Measurements from ENCODE around the gene RRBP1.
"Not testable (repeated sequence)": the region's sequence is repeated elsewhere in the genome, so short reads cannot be mapped to it uniquely, and the experiment has no call there.

RRBP1 gene

DNA sequence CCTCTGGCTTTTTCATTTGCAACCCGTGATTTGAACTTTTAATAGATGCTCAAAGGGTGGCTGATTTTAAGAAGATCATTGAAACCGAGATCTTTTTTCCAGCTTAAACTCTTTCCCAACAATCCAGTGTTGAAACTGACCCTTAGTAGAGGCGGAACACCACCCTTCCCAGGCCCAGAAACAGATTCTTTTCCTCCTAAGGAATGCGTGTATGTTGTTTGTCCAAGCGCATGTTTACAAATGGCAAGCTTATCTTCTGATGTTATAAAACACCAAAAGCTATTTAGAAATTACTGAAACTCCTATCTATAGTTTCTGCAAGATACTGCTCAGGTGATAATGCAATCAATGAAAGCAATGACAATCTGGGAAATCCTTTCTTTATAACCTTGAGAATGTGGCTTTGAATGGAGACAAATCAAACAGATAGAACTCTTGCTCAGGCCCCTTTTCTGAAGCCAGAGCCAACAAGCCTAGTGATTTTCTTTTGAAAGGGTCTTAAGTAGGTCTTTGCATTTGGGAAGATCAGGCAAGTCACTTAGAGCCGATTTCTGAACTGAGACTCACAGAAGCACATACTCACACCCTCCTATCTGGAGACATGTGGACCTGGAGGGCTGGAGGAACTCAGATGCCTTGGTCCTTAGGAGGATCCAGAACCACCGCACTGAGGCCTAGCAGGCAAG lies 26.8 kb upstream of the RRBP1 start:
- no peak for DNase-seq (ENCODE audit: low spot score)

GRCh38 chr20:17707951-17708350 lies 25.9 kb upstream of the RRBP1 start:
- not testable (repeated sequence) for DNase-seq (ENCODE audit: low spot score)

GRCh38 chr20:17706632-17707031 lies 24.6 kb upstream of the RRBP1 start:
- DNase-seq (ENCODE audit: low spot score): no peak

DNA sequence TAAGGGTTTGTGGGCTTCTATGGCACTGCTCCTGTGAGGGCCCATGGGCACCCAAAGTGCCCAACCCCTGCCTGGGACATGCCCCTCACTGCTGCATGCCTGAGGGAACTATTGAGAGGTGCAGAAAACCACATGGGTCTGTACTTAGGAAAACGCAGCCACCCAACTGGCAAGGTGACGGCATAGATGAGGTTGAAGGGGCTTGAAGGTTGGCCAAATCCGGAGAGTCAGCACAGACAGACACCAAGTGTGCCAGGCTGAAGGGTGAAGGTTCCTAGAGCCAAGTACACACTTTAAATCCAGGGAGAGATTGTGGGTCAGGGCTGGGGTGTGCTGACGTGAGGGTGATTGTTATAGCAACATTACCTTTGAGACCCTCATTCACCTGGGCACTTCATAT lies 23.9 kb upstream of the RRBP1 start:
- no peak for DNase-seq (ENCODE audit: low spot score)

DNA sequence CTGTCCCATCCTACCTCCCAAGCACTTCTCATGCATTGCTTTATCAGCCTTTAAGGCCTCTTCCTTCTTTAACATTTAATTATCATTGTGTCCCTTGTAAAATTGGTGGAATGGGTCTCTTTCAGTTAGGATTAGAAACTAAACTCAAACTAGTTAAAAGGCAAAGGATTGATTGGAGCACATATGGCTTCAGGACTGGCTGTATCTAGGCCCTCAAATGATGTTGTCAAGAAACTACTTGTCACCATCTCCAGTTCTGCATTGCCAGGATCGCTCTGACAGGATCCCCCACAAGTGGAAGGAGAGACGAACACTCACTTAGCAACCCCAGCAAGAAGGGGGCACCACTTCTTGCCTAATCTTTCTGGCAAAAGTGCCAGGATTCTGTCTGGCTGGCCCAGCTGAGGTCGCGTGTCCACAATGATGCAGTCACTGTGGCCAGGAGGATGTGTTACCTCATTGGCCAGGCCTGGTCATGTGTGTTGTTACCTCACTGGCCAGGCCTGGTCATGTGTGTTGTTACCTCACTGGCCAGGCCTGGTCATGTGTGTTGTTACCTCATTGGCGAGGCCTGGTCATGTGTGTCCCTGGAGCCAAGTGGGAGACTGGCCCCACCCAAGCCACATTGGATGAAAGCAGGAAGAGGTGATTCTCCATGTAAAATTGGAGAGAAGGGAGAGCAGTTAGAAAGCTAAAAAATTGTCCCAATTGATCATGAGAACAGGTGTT lies 22.7 kb upstream of the RRBP1 start:
- no peak for DNase-seq (ENCODE audit: low spot score)

DNA sequence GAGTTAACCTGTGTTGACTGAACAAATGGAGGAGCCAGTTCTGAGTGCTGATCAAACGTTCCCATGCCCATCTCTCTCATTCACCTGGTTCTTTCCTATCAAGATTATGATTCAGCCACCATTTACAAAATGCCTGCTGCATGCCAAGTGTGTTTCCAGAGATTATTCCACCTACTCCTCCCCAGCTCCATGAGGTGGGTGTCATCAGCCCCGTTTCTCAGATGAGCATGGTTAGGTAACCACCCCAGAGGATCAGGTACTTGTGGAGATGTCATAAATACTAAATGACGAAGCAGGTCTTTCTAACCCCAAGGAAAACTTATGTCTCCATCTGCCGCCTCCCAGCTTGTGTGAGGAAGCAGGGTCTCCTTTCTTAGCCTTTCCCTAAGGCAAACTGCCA lies 19.8 kb upstream of the RRBP1 start:
- no peak for DNase-seq (ENCODE audit: low spot score)

- no peak for DNase-seq (ENCODE audit: low spot score)
These were observed 18.6 kb upstream of the RRBP1 start for GRCh38 chr20:17700637-17701036.

DNA sequence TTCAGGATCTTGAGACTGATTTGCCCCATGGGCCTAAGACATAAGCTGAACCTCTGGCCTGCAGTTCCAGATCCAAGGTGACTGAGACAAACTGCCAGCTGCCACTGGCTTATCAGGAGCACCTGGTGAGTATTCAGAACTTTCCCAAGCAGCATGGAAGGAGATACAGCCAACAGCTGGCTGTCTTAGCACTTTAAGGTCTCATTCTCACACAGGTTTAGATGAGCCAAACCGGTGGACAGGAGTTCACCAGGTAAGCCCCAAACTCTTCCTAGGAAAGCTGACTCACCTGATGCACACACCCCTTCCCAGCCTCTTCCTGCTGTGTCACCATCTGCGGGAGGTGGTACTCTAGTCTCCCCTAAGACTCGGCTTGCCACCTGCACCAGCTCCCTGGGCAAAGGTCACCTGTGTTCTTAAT lies 17.9 kb upstream of the RRBP1 start, which contains the start of gene BANF2:
Gene BANF2 (plus strand): TSS at position 36 of the 421 bp plus-strand sequence. CDS start 25,060 bp downstream, outside the sequence.
- DNase-seq (ENCODE audit: low spot score): no peak

DNA sequence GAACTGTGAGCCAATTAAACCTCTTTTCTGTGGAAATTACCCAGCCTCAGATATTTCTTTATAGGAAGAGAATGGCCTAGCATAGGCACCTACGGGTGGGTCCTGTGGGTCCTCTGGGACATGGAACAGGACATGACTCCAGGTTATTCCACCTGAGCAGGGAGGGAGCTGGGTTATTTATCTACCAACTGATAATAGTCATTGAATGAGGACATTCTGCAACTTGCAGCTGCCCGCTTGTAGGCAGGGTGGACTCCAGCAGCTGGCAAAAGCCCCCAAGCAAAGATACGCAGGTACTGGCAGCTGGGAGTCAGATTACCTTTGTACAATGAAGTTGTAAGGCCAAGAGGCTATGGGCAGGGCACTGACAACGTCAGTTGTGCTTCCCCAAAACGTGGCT lies 16.3 kb upstream of the RRBP1 start:
- DNase-seq (ENCODE audit: low spot score): no peak

- DNase-seq (ENCODE audit: low spot score): no peak
These were observed 15.1 kb upstream of the RRBP1 start for GRCh38 chr20:17697171-17697570.

DNA sequence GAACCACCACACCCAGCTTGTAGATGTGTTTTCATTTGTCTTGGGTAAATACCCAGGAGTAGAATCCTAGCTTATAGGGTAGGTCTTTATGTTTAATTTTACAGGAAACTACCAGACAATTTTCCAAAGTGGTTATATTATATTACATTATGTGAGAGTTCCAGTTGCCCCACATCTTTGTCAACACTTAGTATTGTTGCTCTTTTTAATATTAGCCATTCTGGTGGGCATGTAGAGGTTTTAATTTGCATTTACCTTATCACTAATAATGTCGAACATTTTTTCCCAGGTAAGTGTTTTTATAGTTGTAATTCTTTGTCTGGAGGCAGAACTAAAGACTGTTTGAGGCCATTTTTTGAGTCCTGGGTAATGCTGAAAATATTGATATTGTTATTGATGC lies 14.2 kb upstream of the RRBP1 start:
- no peak for DNase-seq (ENCODE audit: low spot score)

- DNase-seq (ENCODE audit: low spot score): no peak
These were observed 12.7 kb upstream of the RRBP1 start for GRCh38 chr20:17694767-17695166.

- DNase-seq (ENCODE audit: low spot score): no peak
These were observed 11.5 kb upstream of the RRBP1 start for GRCh38 chr20:17693444-17694001.

- no peak for DNase-seq (ENCODE audit: low spot score)
These were observed 9.7 kb upstream of the RRBP1 start for GRCh38 chr20:17691758-17692157.

DNA sequence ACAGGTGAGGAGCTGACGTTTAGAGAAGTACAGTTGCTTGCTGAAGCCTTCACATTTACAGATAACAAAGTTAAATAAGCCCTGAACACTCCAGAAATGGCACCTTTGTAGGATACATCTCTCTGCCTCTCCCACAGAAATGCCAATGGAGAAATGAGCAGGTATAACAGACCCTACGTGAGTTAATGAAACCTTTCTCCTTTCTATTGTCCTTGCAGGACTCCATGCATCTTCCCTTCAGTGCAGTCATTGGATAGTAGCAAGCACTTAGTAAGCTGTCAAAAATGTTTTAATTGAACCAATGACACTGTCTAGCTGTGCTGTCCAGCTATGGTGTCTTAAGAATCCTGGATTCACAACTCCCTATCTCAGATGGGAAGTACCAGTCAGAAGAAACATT lies 8.1 kb upstream of the RRBP1 start:
- DNase-seq (ENCODE audit: low spot score): no peak

DNA sequence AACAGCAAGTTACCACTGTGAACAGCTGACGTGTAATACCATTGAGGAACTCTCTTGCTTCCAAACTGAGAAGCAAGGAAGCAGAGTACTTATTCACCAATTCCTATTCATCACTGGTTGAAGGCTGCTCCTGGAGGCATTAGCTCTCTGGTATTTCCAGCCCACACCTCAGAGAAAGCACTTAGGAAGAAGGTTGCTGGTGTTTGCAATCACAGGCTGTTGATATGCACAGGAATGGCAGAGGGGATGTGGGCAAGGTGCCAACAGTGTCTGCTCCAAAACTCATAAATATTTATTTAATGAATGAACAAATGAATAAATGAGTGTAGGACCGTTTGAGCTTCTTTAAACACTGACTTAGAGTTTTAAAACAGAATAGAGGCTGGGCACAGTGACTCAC lies 6.9 kb upstream of the RRBP1 start:
- DNase-seq (ENCODE audit: low spot score): no peak

DNA sequence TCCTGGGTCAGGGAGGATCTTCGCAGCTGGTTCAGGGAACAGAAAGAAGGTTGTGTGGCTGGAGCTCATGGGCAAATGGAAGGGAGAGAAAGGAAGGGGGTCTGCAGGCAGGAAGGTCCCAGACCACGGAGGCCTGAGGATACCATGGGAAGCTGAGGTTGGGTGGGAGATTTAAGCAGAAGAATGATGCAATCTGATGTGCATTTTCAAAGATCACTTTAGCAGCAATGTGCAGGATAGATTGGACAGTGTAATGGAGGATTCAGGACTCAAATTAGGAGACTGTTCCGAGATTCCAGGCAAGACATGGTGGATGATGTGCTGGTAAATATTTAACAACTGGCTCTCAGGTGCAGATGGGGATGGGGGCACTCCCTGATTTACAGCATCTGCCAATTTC lies 5.8 kb upstream of the RRBP1 start:
- no peak for DNase-seq (ENCODE audit: low spot score)

- DNase-seq (ENCODE audit: low spot score): no peak
These were observed 3.1 kb upstream of the RRBP1 start for GRCh38 chr20:17685168-17685567.

DNA sequence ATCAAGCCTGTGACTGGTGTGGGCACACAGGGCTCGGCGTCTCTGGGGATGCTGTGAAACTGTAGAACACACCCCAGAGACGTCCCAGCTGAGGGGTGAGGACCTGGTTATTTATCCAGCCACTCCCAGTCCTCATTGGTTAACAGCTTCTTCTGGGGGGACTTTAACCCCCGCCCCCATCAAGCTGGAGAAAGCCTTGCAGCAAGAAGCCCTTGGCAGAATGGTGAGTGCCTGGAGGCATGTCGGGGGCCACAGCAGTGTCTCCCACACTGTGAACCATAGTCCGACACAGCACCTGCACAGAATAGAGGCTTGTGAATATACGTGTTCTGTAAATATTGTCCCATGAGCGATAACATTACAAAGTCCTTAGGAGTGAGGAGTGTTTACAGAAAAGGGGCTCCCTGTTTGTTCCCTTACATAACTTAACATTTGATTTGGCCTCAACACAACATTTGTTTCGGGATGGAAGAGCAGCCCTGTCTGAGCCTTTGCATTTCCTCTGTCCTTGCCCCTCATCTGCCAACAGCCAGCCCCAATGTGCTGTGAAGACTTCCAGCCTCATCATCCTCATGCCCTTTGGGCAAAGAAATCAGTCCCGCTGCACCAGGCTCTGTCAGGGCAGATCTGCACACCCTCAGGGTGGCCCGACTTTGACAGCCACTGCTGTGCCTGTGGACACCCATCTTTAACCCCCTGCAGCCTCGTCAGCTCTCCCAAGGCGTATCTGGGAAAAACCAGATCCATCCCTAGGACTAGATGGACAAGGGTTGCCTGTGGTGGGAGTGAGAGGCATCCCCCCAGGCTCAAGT lies 2.2 kb upstream of the RRBP1 start:
- DNase-seq (ENCODE audit: low spot score): no peak

GRCh38 chr20:17683218-17684076 lies 1.4 kb upstream of the RRBP1 start:
- no peak for DNase-seq (ENCODE audit: low spot score)

DNA sequence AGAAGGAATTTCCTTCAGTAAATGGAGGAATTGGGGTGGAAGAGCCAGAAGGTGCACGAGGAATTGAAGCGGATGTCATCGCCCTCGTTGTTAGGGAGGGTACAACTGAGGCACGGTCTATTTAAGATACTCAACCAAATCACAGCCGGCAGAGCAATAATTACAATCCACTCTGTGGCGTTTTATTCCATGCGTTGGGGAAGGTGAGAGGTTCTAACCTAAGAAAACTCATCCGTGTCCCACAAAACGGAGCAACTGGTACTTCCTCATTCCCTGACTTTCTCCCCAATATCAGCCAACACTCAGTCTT lies 802 bp upstream of the RRBP1 start:
- no peak for DNase-seq (ENCODE audit: low spot score)

DNA sequence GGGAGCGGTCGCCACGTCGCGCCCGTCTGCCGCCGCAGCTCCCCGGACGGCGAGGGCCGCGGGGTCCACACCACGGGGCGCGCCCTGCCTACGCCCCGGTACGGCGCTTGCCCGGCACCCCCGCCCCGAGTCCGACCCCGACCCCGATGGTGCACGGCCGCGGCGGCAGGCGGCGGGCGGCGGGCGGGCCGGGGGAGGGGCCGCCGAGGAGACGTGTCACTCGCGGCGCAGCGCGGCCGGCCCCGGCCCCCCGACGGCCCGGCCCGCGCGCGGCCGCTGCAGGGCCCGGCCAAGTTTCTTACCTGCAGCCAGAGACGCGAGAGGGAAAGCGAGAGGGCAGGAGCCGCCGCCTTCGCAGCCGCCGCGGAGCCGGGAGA lies 328 bp downstream of the RRBP1 start:
- no peak for DNase-seq (ENCODE audit: low spot score)
